Panc1 (cell line): ENCODE results near the gene CFAP100. TPM values are rescaled to one million over a fixed set of nuclear protein-coding genes. Genes with fewer than 3 reads are reported as not detected.

Source experiments
- ATAC-seq: fragments of 200-7000 bp; cut with Tn5 transposase; 2 replicates; pipeline ENCODE4 v1.9.1; 2020; ENCODE audit warnings: mild to moderate bottlenecking, moderate library complexity
- BruUV-seq: library from RNA; stranded (reverse); fragments of 400-500 nt; replicated peaks from 2 replicates; lab custom pipeline; 2021; lab: Mats Ljungman, UMichigan
- CTCF ChIA-PET: fragments of 300-600 bp; sonication (Branson Sonifier 250); formaldehyde crosslinking; loops from one replicate; lab custom pipeline; 2022; ENCODE audit warnings: antibody characterized with exemption; lab: Charles Lee
- POLR2A ChIA-PET: fragments of 300-600 bp; sonication (Branson Sonifier 250); formaldehyde crosslinking; loops from one replicate; lab custom pipeline; 2022; ENCODE audit warnings: antibody characterized with exemption; lab: Charles Lee
- DNase-seq: peaks from one replicate; pipeline ENCODE4 v3.0.0-alpha.2; 2010; ENCODE audit warnings: low read depth, low spot score
- H3K27ac ChIP-seq: 2 replicates; pipeline ENCODE4 v1.5.1; 2011; ENCODE audit warnings: mild to moderate bottlenecking, low read length, inconsistent platforms
- H3K27me3 ChIP-seq: fragments of 200-500 bp; sonication (Bioruptor generic); 2 replicates; pipeline ENCODE4 v1.6.0; 2014; ENCODE audit warnings: low read length, inconsistent platforms; ENCODE audit not compliant: control insufficient read depth, insufficient read depth
- H3K36me3 ChIP-seq: fragments of 200-500 bp; sonication (Bioruptor generic); 2 replicates; pipeline ENCODE4 v1.5.1; 2014; ENCODE audit warnings: inconsistent platforms, mild to moderate bottlenecking, low read length, moderate library complexity; ENCODE audit not compliant: control insufficient read depth, insufficient read depth
- H3K4me1 ChIP-seq: 2 replicates; pipeline ENCODE4 v1.5.1; 2011; ENCODE audit warnings: inconsistent platforms, mild to moderate bottlenecking, low read length, moderate library complexity; ENCODE audit not compliant: control insufficient read depth, insufficient read depth
- H3K4me3 ChIP-seq, 2 experiments: 2 replicates each; pipeline ENCODE4 v1.5.1; 2011 to 2012; ENCODE audit warnings: low read depth in 2 of 2, low read length in 2 of 2, mild to moderate bottlenecking in 2 of 2, inconsistent platforms in 1 of 2, moderate library complexity in 1 of 2
- H3K9me3 ChIP-seq: fragments of 200-500 bp; sonication (Bioruptor generic); 2 replicates; pipeline ENCODE4 v1.5.1; 2014; ENCODE audit warnings: low read depth, mild to moderate bottlenecking, inconsistent platforms, low read length, moderate library complexity; ENCODE audit not compliant: control insufficient read depth, insufficient read depth
- POLR2AphosphoS5 ChIP-seq: IDR thresholded peaks from 2 replicates; pipeline ENCODE4 v1.6.1; 2012; ENCODE audit warnings: mild to moderate bottlenecking, low read depth, low read length, moderate library complexity
- SIN3A ChIP-seq: IDR thresholded peaks from 2 replicates; pipeline ENCODE4 v1.6.1; 2012; ENCODE audit warnings: low read depth, mild to moderate bottlenecking, low read length, moderate library complexity, borderline replicate concordance; ENCODE audit not compliant: insufficient read depth
- TCF7L2 ChIP-seq: IDR thresholded peaks from 2 replicates; pipeline ENCODE4 v1.6.1; 2011; ENCODE audit warnings: mild to moderate bottlenecking, low read depth, low read length, inconsistent platforms
- in situ Hi-C: cut with HindIII; loops from 2 replicates; pipeline ENCODE4 v1.10.0; 2016; ENCODE audit warnings: low sequenced_read_pairs, low pct_unique_long_range_greater_than_20kb
- intact Hi-C: fragments of 100-400 bp; cut with micrococcal nuclease; formaldehyde crosslinking; loops from one replicate; pipeline ENCODE4 v1.10.0; 2022; ENCODE audit not compliant: unreplicated experiment
- total RNA-seq: library from RNA; stranded (reverse); gene quantifications from one replicate; pipeline ENCODE4 v1.2.1, GENCODE V29; 2021; ENCODE audit not compliant: unreplicated experiment
- TF ChIP-seq, protein P1 (sequence below), 2 experiments: IDR thresholded peaks; 2 replicates each; pipeline ENCODE4 v1.6.1; 2011 to 2012; ENCODE audit warnings: low read depth in 2 of 2, control low read depth in 1 of 2, low read length in 1 of 2, mild to moderate bottlenecking in 1 of 2, moderate library complexity in 1 of 2; ENCODE audit not compliant: insufficient read depth in 1 of 2
- TF ChIP-seq, protein P2 (sequence below): fragments of 450-650 bp; IDR thresholded peaks from 2 replicates; pipeline ENCODE4 v1.5.1; 2017; ENCODE audit warnings: mild to moderate bottlenecking

CFAP100 gene
- total RNA-seq, 1 experiment from 2014 or later, result not detected

DNA sequence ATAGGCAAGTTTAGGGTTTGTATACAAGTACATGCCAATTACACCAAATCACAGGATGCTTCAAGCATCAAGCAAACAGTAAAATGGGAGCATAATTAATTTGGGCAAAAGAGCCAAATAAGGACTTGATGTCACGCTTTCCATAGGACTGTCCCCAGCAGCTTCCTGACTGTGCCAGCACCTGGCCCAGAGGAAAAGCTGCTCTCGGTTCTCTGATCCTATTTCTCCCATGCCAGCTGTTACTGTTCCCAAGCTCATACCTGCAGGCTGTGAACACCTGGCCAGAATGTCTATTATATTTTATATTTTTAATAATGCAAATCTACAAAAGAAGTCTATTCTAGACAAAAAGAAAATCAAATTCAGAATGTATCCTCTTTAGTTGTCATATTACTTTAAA, 68.8 kb downstream of the CFAP100 start:
- H3K36me3 ChIP-seq, result peaks cover 34% of the 10 kb centered on the region
- ATAC-seq, result no peak
- intact Hi-C loops, result no loop called here
- ChIA-PET POLR2A (no interaction called here), CTCF (no interaction called here)
- no peak for DNase-seq
- H3K9me3 ChIP-seq, result no peaks in the 10 kb centered on the region
- H3K27me3 ChIP-seq, result no peaks in the 10 kb centered on the region
- BruUV-seq, result TSS peak; percentile 2
- no peak overlapping the region for H3K4me3 ChIP-seq
- no peak overlapping the region for H3K27ac ChIP-seq
- TF ChIP-seq, protein P1, sequence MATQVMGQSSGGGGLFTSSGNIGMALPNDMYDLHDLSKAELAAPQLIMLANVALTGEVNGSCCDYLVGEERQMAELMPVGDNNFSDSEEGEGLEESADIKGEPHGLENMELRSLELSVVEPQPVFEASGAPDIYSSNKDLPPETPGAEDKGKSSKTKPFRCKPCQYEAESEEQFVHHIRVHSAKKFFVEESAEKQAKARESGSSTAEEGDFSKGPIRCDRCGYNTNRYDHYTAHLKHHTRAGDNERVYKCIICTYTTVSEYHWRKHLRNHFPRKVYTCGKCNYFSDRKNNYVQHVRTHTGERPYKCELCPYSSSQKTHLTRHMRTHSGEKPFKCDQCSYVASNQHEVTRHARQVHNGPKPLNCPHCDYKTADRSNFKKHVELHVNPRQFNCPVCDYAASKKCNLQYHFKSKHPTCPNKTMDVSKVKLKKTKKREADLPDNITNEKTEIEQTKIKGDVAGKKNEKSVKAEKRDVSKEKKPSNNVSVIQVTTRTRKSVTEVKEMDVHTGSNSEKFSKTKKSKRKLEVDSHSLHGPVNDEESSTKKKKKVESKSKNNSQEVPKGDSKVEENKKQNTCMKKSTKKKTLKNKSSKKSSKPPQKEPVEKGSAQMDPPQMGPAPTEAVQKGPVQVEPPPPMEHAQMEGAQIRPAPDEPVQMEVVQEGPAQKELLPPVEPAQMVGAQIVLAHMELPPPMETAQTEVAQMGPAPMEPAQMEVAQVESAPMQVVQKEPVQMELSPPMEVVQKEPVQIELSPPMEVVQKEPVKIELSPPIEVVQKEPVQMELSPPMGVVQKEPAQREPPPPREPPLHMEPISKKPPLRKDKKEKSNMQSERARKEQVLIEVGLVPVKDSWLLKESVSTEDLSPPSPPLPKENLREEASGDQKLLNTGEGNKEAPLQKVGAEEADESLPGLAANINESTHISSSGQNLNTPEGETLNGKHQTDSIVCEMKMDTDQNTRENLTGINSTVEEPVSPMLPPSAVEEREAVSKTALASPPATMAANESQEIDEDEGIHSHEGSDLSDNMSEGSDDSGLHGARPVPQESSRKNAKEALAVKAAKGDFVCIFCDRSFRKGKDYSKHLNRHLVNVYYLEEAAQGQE (IDR thresholded peaks at IDR 0.05; ENCODE audit: insufficient read depth in 1 of 2, low read depth in 2 of 2, low read length in 1 of 2), result no peak
- TF ChIP-seq, protein P2, sequence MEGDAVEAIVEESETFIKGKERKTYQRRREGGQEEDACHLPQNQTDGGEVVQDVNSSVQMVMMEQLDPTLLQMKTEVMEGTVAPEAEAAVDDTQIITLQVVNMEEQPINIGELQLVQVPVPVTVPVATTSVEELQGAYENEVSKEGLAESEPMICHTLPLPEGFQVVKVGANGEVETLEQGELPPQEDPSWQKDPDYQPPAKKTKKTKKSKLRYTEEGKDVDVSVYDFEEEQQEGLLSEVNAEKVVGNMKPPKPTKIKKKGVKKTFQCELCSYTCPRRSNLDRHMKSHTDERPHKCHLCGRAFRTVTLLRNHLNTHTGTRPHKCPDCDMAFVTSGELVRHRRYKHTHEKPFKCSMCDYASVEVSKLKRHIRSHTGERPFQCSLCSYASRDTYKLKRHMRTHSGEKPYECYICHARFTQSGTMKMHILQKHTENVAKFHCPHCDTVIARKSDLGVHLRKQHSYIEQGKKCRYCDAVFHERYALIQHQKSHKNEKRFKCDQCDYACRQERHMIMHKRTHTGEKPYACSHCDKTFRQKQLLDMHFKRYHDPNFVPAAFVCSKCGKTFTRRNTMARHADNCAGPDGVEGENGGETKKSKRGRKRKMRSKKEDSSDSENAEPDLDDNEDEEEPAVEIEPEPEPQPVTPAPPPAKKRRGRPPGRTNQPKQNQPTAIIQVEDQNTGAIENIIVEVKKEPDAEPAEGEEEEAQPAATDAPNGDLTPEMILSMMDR, result no peak
- TF ChIP-seq POLR2AphosphoS5 (no peak), TCF7L2 (no peak), SIN3A (no peak)
- in situ Hi-C loops, result no loop called here
- no peaks in the 10 kb centered on the region for H3K4me1 ChIP-seq

DNA sequence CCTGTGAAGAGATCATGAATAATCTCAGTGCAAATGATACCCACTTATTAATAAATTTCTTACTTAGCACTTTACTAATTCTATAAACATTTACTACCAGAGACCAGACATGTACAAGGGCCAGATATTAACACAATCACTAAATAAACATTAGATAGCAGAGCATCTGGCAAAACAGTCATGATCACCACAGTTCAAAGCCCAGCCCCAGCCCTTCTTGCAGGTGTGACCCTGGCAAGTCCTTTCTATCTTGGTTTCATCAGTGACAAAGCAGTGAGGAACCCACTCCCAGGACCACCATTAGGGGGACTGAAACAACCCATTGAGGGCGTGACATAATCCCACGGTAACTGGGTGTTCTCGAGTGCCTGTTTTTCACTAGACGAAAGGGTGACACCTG, 69.4 kb downstream of the CFAP100 start:
- BruUV-seq, result no TSS peak
- H3K36me3 ChIP-seq, result peaks cover 33% of the 10 kb centered on the region

More for the DNA sequence above, 69.4 kb downstream of the CFAP100 start:
- ChIA-PET CTCF (no interaction called here), POLR2A (no interaction called here)
- H3K27me3 ChIP-seq, result no peaks in the 10 kb centered on the region
- no peak overlapping the region for H3K27ac ChIP-seq
- in situ Hi-C loops, result no loop called here
- no peak for DNase-seq
- no peaks in the 10 kb centered on the region for H3K4me1 ChIP-seq
- TF ChIP-seq SIN3A (no peak), TCF7L2 (no peak), POLR2AphosphoS5 (no peak)
- TF ChIP-seq, protein P2, result no peak
- no peak for ATAC-seq
- H3K4me3 ChIP-seq, result no peak overlapping the region
- H3K9me3 ChIP-seq, result no peaks in the 10 kb centered on the region
- intact Hi-C loops, result no loop called here
